WTC11 (cell line): ENCODE results near the gene GRK2.

Source experiments
- CTCF ChIP-seq: fragments of 200-600 bp; IDR thresholded peaks from 2 replicates; pipeline ENCODE4 v1.8.0; 2022; ENCODE audit warnings: antibody characterized with exemption
- ETV6 ChIP-seq: sonication (generic); formaldehyde crosslinking; IDR thresholded peaks from 2 replicates; pipeline ENCODE4 v1.8.1; 2022; ENCODE audit warnings: mild to moderate bottlenecking, missing genetic modification reagents
- FOXJ3 ChIP-seq: sonication (generic); formaldehyde crosslinking; IDR thresholded peaks from 2 replicates; pipeline ENCODE4 v1.9.0; 2021; ENCODE audit warnings: missing genetic modification reagents, mild to moderate bottlenecking, borderline replicate concordance
- FOXP1 ChIP-seq: sonication (generic); formaldehyde crosslinking; IDR thresholded peaks from 2 replicates; pipeline ENCODE4 v1.8.0; 2022; ENCODE audit warnings: missing genetic modification reagents, mild to moderate bottlenecking, moderate library complexity, borderline replicate concordance
- IRF2 ChIP-seq: sonication (generic); formaldehyde crosslinking; IDR thresholded peaks from 2 replicates; pipeline ENCODE4 v1.8.0; 2022; ENCODE audit warnings: low read depth, missing genetic modification reagents, borderline replicate concordance
- NR2C2 ChIP-seq: sonication (generic); formaldehyde crosslinking; IDR thresholded peaks from 2 replicates; pipeline ENCODE4 v1.8.0; 2022; ENCODE audit warnings: mild to moderate bottlenecking, missing genetic modification reagents
- SP1 ChIP-seq: sonication (generic); formaldehyde crosslinking; conservative IDR thresholded peaks from 2 replicates; pipeline ENCODE4 v1.8.1; 2022; ENCODE audit warnings: missing genetic modification reagents
- ZBTB21 ChIP-seq: sonication (generic); formaldehyde crosslinking; IDR thresholded peaks from 2 replicates; pipeline ENCODE4 v1.8.1; 2023; ENCODE audit warnings: mild to moderate bottlenecking, missing genetic modification reagents, borderline replicate concordance
- ZBTB43 ChIP-seq: sonication (generic); formaldehyde crosslinking; IDR thresholded peaks from 2 replicates; pipeline ENCODE4 v1.8.1; 2023; ENCODE audit warnings: mild to moderate bottlenecking, missing genetic modification reagents
- ZNF232 ChIP-seq: sonication (generic); formaldehyde crosslinking; IDR thresholded peaks from 2 replicates; pipeline ENCODE4 v1.8.0; 2022; ENCODE audit warnings: mild to moderate bottlenecking, missing genetic modification reagents
- TF ChIP-seq, protein P1 (sequence below): sonication (generic); formaldehyde crosslinking; conservative IDR thresholded peaks from 2 replicates; pipeline ENCODE4 v1.8.1; 2022; ENCODE audit warnings: mild to moderate bottlenecking, missing genetic modification reagents

DNA sequence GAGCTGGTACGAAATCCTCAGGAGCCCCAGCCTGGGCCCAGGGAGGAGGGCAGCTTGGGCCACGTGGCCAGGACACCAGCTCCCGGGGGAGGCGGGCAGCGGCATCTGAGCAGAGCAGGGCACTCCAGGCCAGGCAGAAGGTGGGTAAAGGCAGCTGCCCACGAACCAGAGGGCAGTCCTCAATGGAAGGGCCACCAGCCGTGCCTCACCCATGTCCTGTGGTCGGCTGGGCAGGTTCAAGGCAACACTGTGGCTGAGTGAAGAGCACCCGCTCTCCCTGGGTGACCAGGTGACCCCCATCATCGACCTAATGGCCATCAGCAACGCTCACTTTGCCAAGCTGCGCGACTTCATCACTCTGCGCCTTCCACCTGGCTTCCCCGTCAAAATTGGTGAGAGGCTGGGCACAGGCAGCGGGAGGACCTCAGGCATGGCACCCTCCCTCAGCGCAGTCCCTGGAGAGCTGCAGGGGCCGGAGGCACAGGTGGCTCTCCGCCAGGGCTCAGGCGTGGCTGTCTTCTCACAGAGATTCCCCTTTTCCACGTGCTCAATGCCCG lies 34.6 kb downstream of the GRK2 start:
- TF ChIP-seq CTCF (no peak), IRF2 (CRISPR knock-in tag) (no peak), ZBTB43 (CRISPR knock-in tag) (no peak), NR2C2 (CRISPR knock-in tag) (no peak), ZNF232 (CRISPR knock-in tag) (no peak), SP1 (CRISPR knock-in tag) (no peak), FOXJ3 (CRISPR knock-in tag) (no peak), ZBTB21 (no peak), ETV6 (CRISPR knock-in tag) (no peak), FOXP1 (CRISPR knock-in tag) (no peak)
- TF ChIP-seq, protein P1, sequence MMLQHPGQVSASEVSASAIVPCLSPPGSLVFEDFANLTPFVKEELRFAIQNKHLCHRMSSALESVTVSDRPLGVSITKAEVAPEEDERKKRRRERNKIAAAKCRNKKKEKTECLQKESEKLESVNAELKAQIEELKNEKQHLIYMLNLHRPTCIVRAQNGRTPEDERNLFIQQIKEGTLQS (CRISPR knock-in tag) = no peak
